GM19468 (cell line): ENCODE results near the gene SCN4A.
"Not testable (repeated sequence)": the region's sequence is repeated elsewhere in the genome, so short reads cannot be mapped to it uniquely, and the experiment has no call there.

Source experiments
- ATAC-seq: cut with Tn5 transposase; IDR thresholded peaks from one replicate; pipeline ENCODE4 v1.9.1; 2021; ENCODE audit warnings: mild to moderate bottlenecking, moderate library complexity, moderate number of reproducible peaks; ENCODE audit not compliant: unreplicated experiment; ENCODE audit errors: extremely low read depth

Gene SCN4A

DNA sequence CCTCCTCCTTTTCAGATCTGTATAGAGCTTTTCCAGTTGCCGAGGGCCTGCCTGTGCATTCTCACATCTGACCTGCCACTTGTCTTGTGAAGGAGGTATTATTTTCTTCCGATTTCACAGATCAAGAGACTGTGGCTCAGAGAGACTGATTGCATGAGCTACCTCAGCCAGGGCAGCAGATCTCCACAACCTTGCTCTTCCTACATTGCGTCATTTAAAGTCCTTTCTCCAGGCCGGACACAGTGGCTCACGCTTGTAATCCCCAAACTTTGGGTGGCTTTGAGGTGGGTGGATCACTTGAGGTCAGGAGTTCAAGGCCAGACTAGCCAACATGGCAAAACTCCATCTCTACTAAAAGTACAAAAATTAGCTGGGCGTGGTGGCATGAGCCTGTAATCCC, 52.7 kb downstream of the SCN4A start:
- not testable (repeated sequence) for ATAC-seq

DNA sequence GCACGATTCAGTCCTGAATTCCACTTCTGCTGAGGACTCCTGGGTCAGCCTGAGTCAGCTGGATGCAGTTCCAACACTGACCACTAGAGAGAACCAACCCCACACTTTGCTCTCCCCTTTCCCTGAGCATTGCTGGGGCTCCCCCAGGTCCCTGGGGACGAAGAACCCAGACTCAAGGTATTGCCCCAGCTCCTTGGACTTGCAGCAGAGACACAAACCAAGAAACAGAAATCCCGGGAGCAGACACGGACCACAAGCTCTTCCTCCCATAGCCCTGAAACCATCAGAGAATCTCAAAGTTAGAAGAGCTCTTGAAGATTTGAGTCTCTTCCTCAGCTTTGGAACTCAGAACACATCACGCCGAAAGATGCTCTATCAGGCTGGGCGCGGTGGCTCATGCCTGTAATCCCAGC, 53.4 kb downstream of the SCN4A start:
- peak; percentile 27 for ATAC-seq

DNA sequence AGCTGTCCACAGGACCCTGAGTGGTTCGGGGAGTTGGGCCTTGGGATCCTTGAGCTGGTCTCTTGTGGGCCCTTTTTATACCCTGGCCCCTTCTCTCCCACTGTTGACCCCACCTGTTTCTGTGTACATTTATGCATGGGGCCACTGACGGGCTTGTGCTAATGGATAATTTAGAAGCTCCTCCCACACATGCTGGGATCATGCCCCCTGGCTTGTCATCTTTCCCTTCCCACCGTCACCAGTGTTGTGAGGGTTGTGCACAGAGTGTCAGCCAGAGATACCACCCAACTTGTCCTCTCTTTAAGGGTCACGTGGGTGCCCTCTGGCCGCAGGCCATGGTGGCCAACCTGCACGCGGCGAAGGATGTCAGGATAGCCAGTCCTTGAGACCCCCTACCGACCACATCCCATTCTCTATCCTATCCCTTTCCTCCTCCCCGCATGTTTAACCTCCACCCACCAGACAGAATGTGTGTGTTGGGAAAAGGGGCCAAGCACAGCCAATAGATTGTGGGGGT, 53.9 kb downstream of the SCN4A start, which contains the start of gene GH1:
GH1 (minus strand) TSS at position 51 of the 517 bp plus-strand sequence. CDS start 63 bp downstream, outside the sequence.
- ATAC-seq = not testable (repeated sequence)

DNA sequence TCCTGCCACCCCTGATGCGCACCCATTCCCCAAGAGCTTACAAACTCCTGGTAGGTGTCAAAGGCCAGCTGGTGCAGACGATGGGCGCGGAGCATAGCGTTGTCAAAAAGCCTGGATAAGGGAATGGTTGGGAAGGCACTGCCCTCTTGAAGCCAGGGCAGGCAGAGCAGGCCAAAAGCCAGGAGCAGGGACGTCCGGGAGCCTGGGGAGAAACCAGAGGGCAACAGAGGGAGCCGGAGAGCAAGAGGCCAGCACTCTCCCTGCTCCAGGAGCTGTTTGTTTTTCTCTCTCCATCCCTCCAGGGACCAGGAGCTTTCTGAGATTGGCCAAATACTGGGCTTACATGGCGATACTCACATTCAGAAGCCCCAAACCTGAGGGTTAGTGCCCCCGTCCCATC, 54.4 kb downstream of the SCN4A start:
- ATAC-seq = no peak

DNA sequence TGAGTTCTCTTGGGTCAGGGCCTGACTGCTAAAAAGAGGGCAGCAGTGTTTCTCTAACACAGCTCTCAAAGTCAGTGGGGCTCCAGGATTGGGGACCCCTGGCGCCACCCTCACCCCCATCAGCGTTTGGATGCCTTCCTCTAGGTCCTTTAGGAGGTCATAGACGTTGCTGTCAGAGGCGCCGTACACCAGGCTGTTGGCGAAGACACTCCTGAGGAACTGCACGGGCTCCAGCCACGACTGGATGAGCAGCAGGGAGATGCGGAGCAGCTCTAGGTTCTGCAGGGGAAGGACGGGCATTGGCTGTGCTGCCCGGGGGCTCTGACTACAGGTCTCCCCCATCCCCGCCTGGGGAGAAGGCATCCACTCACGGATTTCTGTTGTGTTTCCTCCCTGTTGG, 55.1 kb downstream of the SCN4A start:
- ATAC-seq = no peak

DNA sequence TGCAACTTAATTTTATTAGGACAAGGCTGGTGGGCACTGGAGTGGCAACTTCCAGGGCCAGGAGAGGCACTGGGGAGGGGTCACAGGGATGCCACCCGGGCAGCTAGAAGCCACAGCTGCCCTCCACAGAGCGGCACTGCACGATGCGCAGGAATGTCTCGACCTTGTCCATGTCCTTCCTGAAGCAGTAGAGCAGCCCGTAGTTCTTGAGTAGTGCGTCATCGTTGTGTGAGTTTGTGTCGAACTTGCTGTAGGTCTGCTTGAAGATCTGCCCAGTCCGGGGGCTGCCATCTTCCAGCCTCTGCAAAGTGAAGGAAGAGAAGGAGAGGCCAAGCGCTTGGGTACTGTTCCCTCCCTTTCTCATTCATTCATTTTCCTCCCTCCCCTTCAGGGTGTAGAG, 55.5 kb downstream of the SCN4A start:
- ATAC-seq = not testable (repeated sequence)

DNA sequence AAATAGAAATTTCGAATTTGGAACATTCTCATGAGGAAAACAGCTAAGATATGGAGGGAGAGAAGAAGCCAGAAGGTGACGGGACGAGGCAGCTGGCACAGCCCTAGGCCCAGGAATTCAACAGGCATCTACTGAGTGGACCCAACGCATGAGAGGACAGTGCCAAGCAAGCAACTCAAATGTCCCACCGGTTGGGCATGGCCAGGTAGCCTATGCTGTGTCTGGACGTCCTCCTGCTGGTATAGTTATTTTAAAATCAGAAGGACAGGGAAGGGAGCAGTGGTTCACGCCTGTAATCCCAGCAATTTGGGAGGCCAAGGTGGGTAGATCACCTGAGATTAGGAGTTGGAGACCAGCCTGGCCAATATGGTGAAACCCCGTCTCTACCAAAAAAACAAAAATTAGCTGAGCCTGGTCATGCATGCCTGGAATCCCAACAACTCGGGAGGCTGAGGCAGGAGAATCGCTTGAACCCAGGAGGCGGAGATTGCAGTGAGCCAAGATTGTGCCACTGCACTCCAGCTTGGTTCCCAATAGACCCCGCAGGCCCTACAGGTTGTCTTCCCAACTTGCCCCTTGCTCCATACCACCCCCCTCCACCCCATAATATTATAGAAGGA, 56.0 kb downstream of the SCN4A start:
- no peak for ATAC-seq

DNA sequence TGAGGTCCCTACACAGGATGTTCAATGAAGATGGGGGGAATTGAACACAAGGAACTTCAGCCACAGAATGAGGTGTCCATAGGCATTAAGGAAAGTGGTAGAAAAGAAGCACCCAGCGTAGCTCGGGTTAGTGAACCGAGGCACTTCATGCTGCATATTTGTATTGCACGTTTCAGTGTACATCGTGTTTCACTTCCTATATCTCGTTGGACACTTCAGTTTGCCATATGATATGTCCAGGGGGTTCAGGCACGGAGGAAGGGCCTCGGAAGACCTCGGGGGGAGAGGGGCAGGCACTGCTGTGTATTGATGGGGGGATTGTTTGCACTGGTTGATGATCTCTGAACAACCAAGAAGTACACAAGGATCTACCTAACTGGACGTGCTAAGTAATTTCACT, 57.0 kb downstream of the SCN4A start:
- not testable (repeated sequence) for ATAC-seq

DNA sequence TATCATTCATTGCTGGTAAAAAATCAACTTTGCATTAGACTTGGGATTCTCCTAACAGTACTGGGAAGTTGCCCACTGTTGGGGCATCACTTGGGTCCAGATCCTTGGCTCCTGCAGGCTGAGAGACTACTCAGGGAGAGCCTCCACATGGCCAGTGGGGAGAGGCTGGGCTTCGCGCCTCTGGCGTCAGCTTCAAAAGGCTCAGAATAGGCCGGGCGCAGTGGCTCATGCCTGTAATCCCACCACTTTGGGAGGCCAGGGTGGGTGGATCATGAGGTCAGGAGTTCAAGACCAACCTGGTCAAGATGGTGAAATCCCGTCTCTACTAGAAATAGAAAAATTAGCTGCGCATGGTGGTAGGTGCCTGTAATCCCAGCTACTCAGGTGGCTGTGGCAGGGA, 58.2 kb downstream of the SCN4A start:
- ATAC-seq = no peak

DNA sequence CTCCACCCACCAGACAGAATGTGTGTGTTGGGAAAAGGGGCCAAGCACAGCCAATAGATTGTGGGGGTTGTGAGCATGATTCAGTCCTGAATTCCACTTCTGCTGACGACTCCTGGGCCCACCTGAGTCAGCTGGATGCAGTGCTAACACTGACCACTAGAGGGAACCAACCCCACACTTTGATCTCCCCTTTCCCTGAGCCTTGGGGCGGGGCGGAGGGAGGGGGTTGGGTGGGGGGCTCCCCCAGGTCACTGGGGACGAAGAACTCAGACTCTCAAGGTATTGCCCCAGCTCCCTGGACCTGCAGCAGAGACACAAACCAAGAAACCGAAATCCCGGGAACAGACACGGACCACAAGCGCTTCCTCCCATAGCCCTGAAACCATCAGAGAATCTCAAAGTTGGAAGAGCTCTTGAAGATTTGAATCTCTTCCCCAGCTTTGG, 61.0 kb downstream of the SCN4A start:
- ATAC-seq = no peak

DNA sequence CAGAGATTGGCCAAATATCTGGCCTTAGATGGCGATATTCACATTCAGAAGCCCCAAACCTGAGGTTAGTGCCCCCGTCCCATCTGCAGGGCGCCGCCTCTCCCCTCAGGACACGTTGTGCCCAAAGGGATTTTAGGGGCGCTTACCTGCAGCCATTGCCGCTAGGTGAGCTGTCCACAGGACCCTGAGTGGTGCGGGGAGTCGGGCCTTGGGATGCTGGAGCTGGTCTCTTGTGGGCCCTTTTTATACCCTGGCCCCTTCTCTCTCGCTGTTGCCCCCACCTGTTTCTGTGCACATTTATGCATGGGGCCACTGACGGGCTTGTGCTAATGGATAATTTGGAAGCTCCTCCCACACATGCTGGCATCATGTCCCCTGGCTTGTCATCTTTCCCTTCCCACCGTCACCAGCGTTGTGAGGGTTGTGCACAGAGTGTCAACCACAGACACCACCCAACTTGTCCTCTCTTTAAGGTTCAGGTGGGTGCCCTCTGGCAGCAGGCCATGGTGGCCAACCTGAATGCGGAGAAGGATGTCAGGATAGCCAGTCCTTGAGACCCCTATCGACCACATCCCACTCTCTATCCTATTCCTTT, 61.6 kb downstream of the SCN4A start, which contains the start of gene CSHL1:
CSHL1 (minus strand) TSS at position 218 of the 595 bp plus-strand sequence; CDS start at position 156, 62 bp downstream.
- ATAC-seq = no peak

DNA sequence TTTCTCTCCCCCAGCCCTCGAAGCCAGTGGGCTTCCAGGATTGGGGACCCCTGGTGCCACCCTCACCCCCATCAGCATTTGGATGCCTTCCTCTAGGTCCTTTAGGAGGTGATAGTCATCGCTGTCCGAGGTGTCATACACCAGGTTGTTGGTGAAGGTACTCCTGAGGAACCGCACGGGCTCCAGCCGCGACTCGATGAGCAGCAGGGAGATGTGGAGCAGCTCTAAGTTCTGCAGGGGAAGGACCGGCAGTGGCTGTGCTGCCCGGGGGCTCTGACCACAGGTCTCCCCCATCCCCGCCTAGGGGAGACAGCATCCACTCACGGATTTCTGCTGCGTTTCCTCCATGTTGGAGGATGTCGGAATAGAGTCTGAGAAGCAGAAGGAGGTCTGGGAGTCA, 62.6 kb downstream of the SCN4A start:
- no peak for ATAC-seq

DNA sequence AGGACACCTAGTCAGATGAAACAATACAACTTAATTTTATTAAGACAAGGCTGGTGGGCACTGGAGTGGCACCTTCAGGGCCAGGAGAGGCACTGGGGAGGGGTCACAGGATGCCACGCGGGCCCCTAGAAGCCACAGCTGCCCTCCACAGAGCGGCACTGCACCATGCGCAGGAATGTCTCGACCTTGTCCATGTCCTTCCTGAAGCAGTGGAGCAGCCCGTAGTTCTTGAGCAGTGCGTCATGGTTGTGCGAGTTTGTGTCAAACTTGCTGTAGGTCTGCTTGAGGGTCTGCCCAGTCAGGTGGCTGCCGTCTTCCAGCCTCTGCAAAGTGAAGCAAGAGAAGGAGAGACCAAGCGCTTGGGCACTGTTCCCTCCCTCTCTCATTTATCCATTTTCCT, 63.1 kb downstream of the SCN4A start:
- not testable (repeated sequence) for ATAC-seq

DNA sequence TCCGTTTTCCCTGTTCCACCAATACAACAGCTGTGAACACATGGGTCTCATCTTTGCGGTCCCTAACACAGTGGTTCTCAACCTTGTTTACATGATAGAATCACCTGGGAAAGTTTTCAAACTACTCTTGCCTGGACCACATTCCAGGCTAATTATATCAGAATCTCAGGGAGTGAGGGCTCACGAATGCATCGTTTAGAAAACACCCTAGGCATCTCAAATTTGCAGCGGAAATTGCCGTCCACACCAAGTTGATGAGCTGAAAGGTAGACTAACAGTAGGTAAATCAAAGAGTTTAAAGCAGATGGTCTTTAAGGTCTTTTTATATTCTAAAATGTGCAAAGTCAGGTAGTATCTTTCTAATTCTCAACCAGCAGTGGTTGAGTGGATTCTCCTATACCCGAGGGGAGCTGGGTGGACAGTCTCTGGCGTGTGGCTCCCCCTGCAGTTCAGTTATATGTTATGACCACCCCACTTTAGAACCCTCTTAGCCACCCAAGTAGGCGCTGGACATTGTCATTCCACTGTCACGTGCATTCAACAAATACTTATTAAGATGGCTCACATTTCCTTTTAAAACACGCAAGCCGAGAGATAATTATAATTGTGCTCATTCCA, 65.4 kb downstream of the SCN4A start:
- not testable (repeated sequence) for ATAC-seq

DNA sequence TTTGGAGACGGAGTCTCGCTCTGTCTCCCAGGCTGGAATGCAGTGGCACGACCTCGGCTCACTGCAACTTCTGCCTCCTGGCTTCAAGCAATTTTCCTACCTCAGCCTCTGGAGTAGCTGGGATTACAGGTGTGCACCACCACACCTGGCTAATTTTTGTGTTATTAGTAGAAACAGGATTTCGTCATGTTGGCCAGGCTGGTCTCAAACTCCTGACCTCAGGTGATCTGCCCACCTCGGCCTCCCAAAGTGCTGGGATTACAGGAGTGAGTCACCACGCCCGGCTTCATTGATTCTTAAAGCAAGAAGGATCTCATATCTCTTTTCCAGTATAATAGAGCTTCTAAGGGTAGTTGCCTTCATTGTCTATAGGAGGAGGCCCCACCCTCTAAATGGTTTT, 67.9 kb downstream of the SCN4A start:
- ATAC-seq = not testable (repeated sequence)

DNA sequence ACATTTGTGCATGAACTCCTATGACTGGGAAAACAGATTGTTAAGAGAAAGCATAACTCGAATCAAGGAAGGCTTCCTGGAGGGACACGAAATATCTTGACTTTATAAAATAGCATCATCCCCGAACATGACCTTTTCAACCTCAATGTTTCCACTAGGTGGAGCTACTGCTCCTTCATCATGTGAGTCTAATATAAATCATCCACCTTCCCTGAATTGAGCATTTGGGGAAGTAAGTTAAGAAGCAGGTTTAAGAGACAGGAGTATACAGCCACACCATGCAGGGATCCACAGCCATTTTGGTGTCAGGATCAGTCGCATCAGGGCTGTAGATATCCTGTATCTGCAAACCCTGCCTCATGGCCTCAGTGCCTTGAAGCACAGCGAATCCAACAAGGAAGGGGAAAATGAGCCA, 68.9 kb downstream of the SCN4A start:
- ATAC-seq = not testable (repeated sequence)

DNA sequence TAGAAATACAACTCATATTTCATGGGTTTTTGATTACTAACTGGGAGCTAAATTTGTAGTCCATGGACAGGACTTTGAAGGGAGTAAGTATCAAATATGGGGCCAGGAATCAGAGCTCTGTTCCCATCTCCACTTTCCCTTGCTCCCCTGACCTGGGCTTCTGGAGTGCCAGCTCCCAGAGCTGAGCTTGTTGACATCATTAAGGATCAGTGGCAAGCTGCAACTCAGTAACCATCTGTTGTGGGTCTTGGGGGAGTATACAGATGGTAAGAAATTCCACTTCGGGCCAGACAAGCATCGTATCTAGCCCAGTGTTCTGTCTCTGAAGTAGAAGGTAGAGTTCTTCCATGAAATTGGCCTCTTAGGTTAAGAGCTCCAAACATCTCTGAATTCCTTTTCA, 70.7 kb downstream of the SCN4A start:
- not testable (repeated sequence) for ATAC-seq

DNA sequence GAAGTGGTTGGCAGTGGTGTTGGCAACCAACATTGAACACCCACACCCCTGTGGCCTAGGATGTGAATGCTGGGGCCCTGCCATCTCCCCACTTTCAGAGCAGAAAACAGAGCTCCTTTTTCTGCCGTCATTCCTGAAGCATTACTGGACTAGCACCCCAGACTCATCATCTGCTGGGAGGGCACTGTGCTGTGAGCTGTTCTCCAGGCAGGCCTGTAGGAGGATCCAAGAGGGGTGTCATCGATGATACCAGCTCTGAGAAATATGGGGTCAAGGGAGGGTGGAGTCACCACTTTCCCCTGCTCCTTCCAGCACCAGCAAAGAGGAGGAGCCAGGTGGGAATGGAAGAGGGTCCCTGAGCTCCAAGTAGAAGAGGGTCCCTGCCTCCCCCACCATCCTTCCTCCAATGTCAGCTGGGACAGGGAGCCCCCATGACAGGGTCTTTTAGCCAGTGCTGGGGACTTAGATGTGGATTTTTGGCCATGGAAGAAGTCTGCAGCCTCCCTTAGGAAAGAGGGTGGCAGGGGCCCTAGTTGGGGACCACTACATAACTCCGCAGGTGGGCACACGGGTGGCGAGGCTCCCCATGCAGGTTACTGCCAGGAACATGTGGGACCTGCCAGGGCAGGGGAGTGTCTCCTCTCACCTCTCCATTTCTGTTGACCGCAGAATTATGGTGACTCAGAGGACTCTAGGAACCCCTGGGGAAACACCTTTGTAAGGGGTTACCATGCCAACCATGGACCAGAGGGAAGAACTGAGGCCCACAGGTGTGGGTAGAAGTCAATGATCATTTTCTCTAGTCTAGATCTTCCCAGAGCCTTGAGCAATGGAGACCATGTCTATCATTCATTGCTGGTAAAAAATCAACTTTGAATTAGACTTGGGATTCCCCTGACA, 73.6 kb downstream of the SCN4A start:
- ATAC-seq = not testable (repeated sequence)

DNA sequence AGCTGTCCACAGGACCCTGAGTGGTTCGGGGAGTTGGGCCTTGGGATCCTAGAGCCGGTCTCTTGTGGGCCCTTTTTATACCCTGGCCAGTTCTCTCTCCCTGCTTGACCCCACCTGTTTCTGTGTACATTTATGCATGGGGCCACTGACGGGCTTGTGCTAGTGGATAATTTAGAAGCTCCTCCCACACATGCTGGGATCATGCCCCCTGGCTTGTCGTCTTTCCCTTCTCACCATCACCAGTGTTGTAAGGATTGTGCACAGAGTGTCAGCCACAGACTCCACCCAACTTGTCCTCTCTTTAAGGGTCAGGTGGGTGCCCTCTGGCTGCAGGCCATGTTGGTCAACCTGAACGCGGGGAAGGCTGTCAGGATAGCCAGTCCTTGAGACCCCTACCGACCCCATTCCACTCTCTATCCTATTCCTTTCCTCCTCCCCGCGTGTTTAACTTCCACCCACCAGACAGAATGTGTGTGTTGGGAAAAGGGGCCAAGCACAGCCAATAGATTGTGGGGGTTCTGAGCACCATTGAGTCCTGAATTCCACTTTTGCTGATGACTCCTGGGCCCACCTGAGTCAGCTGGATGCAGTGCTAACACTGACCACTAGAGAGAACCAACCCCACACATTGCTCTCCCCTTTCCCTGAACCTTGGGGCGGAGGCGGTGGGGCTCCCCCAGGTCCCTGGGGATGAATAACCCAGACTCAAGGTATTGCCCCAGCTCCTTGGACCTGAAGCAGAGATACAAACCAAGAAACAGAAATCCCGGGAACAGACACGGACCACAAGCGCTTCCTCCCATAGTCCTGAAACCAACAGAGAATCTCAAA, 76.0 kb downstream of the SCN4A start, which contains the start of gene CSH1:
CSH1 (minus strand) TSS at position 51 of the 831 bp plus-strand sequence. CDS start 63 bp downstream, outside the sequence.
- ATAC-seq = not testable (repeated sequence)
